NT2/D1 (cell line): ENCODE data around the gene HRH1.

ENCODE experiments used
- SUZ12 ChIP-seq: IDR thresholded peaks from 2 replicates; pipeline ENCODE4 v1.6.1; 2011; ENCODE audit not compliant: insufficient read length, insufficient read depth; ENCODE audit errors: extremely low read depth
- YY1 ChIP-seq: IDR thresholded peaks from 2 replicates; pipeline ENCODE4 v1.6.1; 2011; ENCODE audit not compliant: insufficient read length, insufficient read depth

- TF ChIP-seq SUZ12 (no peak), YY1 (no peak)
Measured at GRCh38 chr3:11168406-11168805, 14.1 kb downstream of the HRH1 start.
